Endothelial cell of umbilical vein (primary cell): ENCODE measurements around the gene PLK1. TPM values are rescaled to one million over a fixed set of nuclear protein-coding genes. Genes with fewer than 3 reads are reported as not detected.

Experiments
- BruUV-seq: library from RNA; stranded (reverse); fragments of 400-500 nt; replicated peaks from 2 replicates; lab custom pipeline; 2021; lab: Mats Ljungman, UMichigan
- CTCF ChIA-PET: fragments of 300-600, 350-600 bp; sonication (Branson Sonifier 250); formaldehyde crosslinking; loops from one replicate; lab custom pipeline; 2021; ENCODE audit warnings: antibody characterized with exemption, inconsistent platforms; lab: Charles Lee
- POLR2A ChIA-PET: fragments of 300-600, 350-600 bp; sonication (Branson Sonifier 250); formaldehyde crosslinking; loops from one replicate; lab custom pipeline; 2021; ENCODE audit warnings: antibody characterized with exemption, inconsistent platforms; lab: Charles Lee
- DNase-seq: peaks from one replicate; pipeline ENCODE4 v3.0.0-alpha.2; 2011; ENCODE audit warnings: low read depth, low spot score
- FAIRE-seq: peaks from 2 replicates; lab custom pipeline; 2011; peaks lifted over from hg19 to GRCh38; lab: Jason Lieb, UNC
- H2AFZ ChIP-seq: 2 replicates; pipeline ENCODE4 v1.6.0; 2012; ENCODE audit warnings: low read depth, low read length, control low read depth, inconsistent platforms
- H3K27ac ChIP-seq: 2 replicates; pipeline ENCODE4 v1.5.1; 2011; ENCODE audit warnings: low read depth, mild to moderate bottlenecking, control low read depth, low read length, moderate library complexity; ENCODE audit not compliant: insufficient read depth
- H3K27me3 ChIP-seq, 2 experiments: 2 replicates each; pipeline versions ENCODE4 v1.6.0 to v1.6.1; 2011; ENCODE audit warnings: low read length in 2 of 2, mixed read lengths in 1 of 2; ENCODE audit not compliant: control insufficient read depth in 2 of 2, insufficient read depth in 2 of 2
- H3K36me3 ChIP-seq, 2 experiments: 2 replicates in 1 of 2; 3 replicates in 1 of 2; pipeline ENCODE4 v1.5.1; 2011; ENCODE audit warnings: low read length in 2 of 2, mild to moderate bottlenecking in 1 of 2, moderate library complexity in 1 of 2; ENCODE audit not compliant: control insufficient read depth in 2 of 2, insufficient read depth in 2 of 2; ENCODE audit errors: extremely low read depth in 1 of 2
- H3K4me1 ChIP-seq: 3 replicates; pipeline ENCODE4 v1.5.1; 2011; ENCODE audit warnings: mild to moderate bottlenecking, low read length; ENCODE audit not compliant: control insufficient read depth, insufficient read depth; ENCODE audit errors: extremely low read depth
- H3K4me2 ChIP-seq: 2 replicates; pipeline ENCODE4 v1.6.1; 2011; ENCODE audit warnings: low read length, control low read depth, mixed read lengths; ENCODE audit not compliant: insufficient read depth
- H3K4me3 ChIP-seq, 3 experiments: fragments of 200-600 bp in 1 of 3; sonication (generic), shearing (Covaris generic) in 1 of 3; replicated peaks in 1 of 3; 2 replicates each; pipeline ENCODE4 v1.5.1; 2011 to 2016; ENCODE audit warnings: control low read depth in 3 of 3, low read length in 3 of 3, mild to moderate bottlenecking in 2 of 3, inconsistent platforms in 1 of 3, low read depth in 1 of 3, moderate library complexity in 1 of 3; ENCODE audit not compliant: insufficient read depth in 1 of 3
- H3K79me2 ChIP-seq: 2 replicates; pipeline ENCODE4 v1.6.0; 2012; ENCODE audit warnings: low read length, inconsistent platforms; ENCODE audit not compliant: control insufficient read depth, insufficient read depth
- H3K9ac ChIP-seq: replicated peaks from 2 replicates; pipeline ENCODE3; 2011; ENCODE audit warnings: low read length, control low read depth; ENCODE audit not compliant: insufficient read depth; ENCODE audit errors: extremely low read depth
- H3K9me1 ChIP-seq: replicated peaks from 3 replicates; pipeline ENCODE4 v1.6.0; 2011; ENCODE audit warnings: mild to moderate bottlenecking, low read length; ENCODE audit not compliant: control insufficient read depth, insufficient read depth; ENCODE audit errors: extremely low read depth
- H3K9me3 ChIP-seq: replicated peaks from 2 replicates; pipeline ENCODE4 v1.5.1; 2012; ENCODE audit warnings: low read length, inconsistent platforms; ENCODE audit not compliant: control insufficient read depth, insufficient read depth
- H4K20me1 ChIP-seq: replicated peaks from 2 replicates; pipeline ENCODE3; 2011; ENCODE audit warnings: mild to moderate bottlenecking, low read length; ENCODE audit not compliant: control insufficient read depth, insufficient read depth; ENCODE audit errors: extremely low read depth
- CTCF ChIP-seq, 2 donors: IDR thresholded peaks; 1 replicate in 1 of 2; 2 replicates in 1 of 2; pipeline ENCODE4 v1.5.1; 2011; ENCODE audit warnings: low read length in 2 of 2, mild to moderate bottlenecking in 2 of 2, moderate library complexity in 2 of 2, control low read depth in 1 of 2, inconsistent platforms in 1 of 2, low read depth in 1 of 2; ENCODE audit not compliant: insufficient read depth in 1 of 2; ENCODE audit errors: extremely low read depth in 1 of 2
- EZH2 ChIP-seq: IDR thresholded peaks from 2 replicates; pipeline ENCODE4 v1.6.1; 2012; ENCODE audit warnings: borderline replicate concordance, low read depth, mild to moderate bottlenecking, moderate library complexity, low read length, inconsistent platforms; ENCODE audit not compliant: severe bottlenecking
- FOS ChIP-seq: IDR thresholded peaks from 2 replicates; pipeline ENCODE4 v1.6.1; 2011; ENCODE audit warnings: mild to moderate bottlenecking, low read length, moderate library complexity, borderline replicate concordance; ENCODE audit not compliant: insufficient read depth
- GATA2 ChIP-seq: IDR thresholded peaks from 2 replicates; pipeline ENCODE4 v1.7.0; 2011; ENCODE audit warnings: low read depth, mild to moderate bottlenecking, moderate library complexity, mixed read lengths, low read length; ENCODE audit not compliant: insufficient read length, insufficient read depth
- JUN ChIP-seq: IDR thresholded peaks from 2 replicates; pipeline ENCODE4 v1.6.1; 2011; ENCODE audit warnings: borderline replicate concordance, low read depth; ENCODE audit not compliant: insufficient read length, insufficient read depth
- MAX ChIP-seq: IDR thresholded peaks from 2 replicates; pipeline ENCODE4 v1.6.1; 2011; ENCODE audit not compliant: insufficient read depth, insufficient read length
- MYC ChIP-seq: IDR thresholded peaks from one replicate; pipeline ENCODE4 v1.6.1; 2011; ENCODE audit warnings: mild to moderate bottlenecking, low read depth, low read length
- POLR2A ChIP-seq: IDR thresholded peaks from 2 replicates; pipeline ENCODE4 v1.6.1; 2012; ENCODE audit warnings: low read depth, mild to moderate bottlenecking, control low read depth, low read length
- POLR2AphosphoS5 ChIP-seq: IDR thresholded peaks from 2 replicates; pipeline ENCODE4 v1.6.1; 2012; ENCODE audit warnings: low read depth, mild to moderate bottlenecking, control low read depth, low read length, moderate library complexity; ENCODE audit not compliant: insufficient read depth
- dilution Hi-C: fragments of 300-500 bp; cut with MboI; formaldehyde crosslinking; loops from one replicate; pipeline ENCODE4 v1.15.0; 2019; ENCODE audit warnings: low sequenced_read_pairs; ENCODE audit not compliant: extremely low pct_ligation_motif_present
- intact Hi-C: fragments of 100-400 bp; cut with micrococcal nuclease; formaldehyde crosslinking; loops from one replicate; pipeline ENCODE4 v1.10.0; 2022
- polyA plus RNA-seq, 4 experiments: library from polyadenylated mRNA; depleted of rRNA in 3 of 4; stranded (reverse) in 3 of 4; unstranded in 1 of 4; fragments of >200 nt; gene quantifications; 2 replicates each; pipeline versions ENCODE4 v1.2.1 to v1.2.3, GENCODE V29; 2011 to 2012; ENCODE audit warnings: missing spikeins in 1 of 4
- total RNA-seq: library from RNA; stranded (reverse); gene quantifications from 2 replicates; pipeline ENCODE4 v1.2.3, GENCODE V29; 2021

Gene PLK1
- total and polyA plus RNA-seq, 2 donors (not counting 3 experiments of a cell fraction or from before 2014, with no cell fraction given) = 94.9 to 109 TPM

GRCh38 chr16:23668873-23669272 lies 9.8 kb upstream of the PLK1 start:
- POLR2A ChIA-PET = no interaction called here
- peaks cover 5% of the 10 kb centered on the region for H3K79me2 ChIP-seq
- H3K9me3 ChIP-seq = no peaks in the 10 kb centered on the region
- FAIRE-seq (peak; percentile 18), DNase-seq (no peak)
- H3K4me3 ChIP-seq = no peak overlapping the region
- H3K9me1 ChIP-seq = no peaks in the 10 kb centered on the region
- TSS peak; percentile 3 for BruUV-seq
- intact Hi-C loops (no loop called here), dilution Hi-C loops (no loop called here)
- TF ChIP-seq POLR2AphosphoS5 (no peak), MAX (no peak), CTCF (IDR thresholded peaks at IDR 0.05; ENCODE audit: extremely low read depth in 1 of 2, insufficient read depth in 1 of 2, low read depth in 1 of 2, low read length in 2 of 2) (no peak), JUN (no peak), POLR2A (no peak), MYC (no peak), EZH2 (no peak), GATA2 (no peak), FOS (no peak)
- H3K4me2 ChIP-seq = no peak overlapping the region
- H4K20me1 ChIP-seq = no peaks in the 10 kb centered on the region
- peaks cover 23 to 42% of the 10 kb centered on the region in 2 experiments for H3K36me3 ChIP-seq
- H3K9ac ChIP-seq = no peak overlapping the region
- no peak overlapping the region for H2AFZ ChIP-seq
- H3K27ac ChIP-seq = peak overlapping the region; percentile 39
- CTCF ChIA-PET = interaction anchor here (1.3 to 2.7 kb wide), 3 partner anchors 9 to 836 kb away, joined by 5 to 11 read pairs (median 6); partner anchors contain the start of gene PLK1
- peaks cover 20% of the 10 kb centered on the region for H3K4me1 ChIP-seq
- H3K27me3 ChIP-seq = no peaks in the 10 kb centered on the region
